HS-27A (cell line): Measurements from ENCODE around the gene COMMD8.
"Not testable (repeated sequence)": the region's sequence is repeated elsewhere in the genome, so short reads cannot be mapped to it uniquely, and the experiment has no call there.

Experiments
- DNase-seq: peaks from one replicate; pipeline ENCODE4 v3.0.0-alpha.2; 2012; ENCODE audit warnings: low read depth, missing footprints

Gene COMMD8

DNA sequence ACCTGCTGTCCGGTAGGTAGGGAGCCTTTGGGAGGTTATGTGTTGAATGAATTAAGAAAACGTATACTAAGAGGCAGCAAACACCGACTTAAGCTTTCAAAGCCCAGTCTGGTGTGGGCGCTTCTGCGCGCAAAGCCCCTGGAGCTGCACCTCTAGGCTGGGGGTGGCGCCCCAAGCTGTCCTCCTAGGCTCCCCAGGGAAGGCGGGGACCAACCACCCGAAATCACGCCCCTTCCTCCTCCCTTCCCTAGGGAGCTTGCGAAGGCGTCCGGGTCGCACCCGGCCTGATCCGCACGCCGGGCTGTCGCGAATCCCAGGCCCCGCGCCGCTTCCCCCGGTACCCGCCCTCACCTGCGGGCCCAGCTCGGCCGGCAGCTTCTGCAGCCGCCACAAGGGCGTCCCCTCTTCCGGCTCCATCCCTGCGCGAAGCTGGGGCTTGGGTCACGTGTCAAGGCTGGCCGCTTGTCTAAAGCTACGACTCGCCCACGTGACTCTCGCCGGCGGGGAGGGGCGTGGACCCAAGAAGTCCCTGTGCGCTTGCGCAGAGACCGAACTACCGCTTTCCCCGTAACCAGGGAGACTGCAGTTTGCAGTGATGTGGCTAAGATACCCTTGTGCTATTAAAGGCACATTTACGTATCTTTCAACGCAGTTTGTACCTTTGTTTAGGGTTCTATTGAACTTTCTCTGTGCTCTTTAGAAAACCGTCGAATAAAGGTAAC, at the start of gene COMMD8:
COMMD8 (minus strand) TSS at position 468 of the 722 bp plus-strand sequence; CDS start at position 417, 51 bp downstream.
- DNase-seq: peak; percentile 92

DNA sequence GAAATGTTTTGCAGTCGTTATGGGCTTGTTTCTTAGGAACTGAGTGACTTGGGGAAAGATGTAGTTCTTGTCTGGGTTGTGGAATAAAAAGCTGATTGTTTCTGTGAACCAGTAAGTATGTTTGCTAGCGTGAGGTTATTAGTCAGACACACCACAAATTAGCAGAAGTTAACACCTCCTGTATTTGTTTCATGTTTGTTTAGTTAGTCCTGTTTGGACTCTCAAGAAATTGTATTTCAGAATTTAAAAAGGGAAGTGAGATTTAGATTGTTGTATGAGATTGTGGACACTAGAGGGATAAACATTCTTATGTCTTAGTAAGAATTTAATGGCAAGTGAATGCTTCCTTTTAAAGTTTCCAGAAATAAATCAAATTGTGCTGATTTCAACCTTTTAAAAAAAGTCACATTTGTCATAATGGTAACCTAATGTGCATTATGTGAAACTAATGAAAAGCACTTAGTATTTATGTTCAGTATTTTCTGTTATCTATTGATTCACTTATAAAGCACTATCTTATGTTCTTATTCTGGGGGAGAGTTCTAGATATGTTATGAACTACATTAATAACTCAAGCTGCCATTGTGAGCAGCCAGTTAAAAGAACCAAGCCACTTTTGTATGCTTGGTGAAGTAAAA, 47.1 kb upstream of the COMMD8 start:
- DNase-seq: no peak

DNA sequence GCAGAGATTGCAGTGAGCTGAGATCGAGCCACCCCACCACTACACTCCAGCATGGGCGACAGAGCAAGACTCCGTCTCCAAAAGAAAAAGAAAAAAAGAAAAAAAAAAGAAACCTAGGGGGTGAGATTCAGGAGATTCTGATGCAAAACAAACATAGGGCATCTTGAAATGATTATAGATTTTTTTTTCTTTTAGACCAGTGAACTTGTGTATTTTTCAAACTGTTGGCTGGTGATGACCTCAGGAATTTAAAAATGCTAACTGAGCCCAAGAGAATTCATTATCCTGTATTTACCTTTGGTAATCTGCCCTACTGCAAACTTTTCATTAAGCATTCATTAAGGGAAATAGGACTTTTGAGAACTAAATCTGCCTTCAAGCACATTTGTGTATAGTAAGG, 42.2 kb upstream of the COMMD8 start:
- no peak for DNase-seq

- no peak for DNase-seq
Measured at GRCh38 chr4:47505147-47505546, 41.6 kb upstream of the COMMD8 start.

DNA sequence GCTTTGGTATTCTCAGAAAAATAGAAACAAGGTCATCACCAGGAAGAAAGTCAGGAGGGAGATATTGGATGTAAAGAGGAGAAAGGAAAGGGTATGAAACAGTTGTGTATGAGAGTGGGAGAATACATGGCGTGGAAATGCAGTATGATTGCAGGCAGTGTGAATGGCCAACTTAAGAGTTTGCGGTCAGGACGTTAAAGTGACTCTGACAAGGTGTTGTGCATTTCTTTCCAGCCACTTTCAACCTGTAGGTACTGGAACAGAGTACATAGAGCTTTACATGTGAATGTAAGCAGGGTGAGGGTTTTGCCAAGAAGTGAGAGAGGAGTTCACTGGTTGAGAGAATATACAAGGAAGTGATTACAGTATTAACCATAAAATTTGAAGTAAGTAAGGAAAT, 37.3 kb upstream of the COMMD8 start:
- no peak for DNase-seq

- no peak for DNase-seq
Measured at GRCh38 chr4:47499700-47500099, 36.2 kb upstream of the COMMD8 start.

- no peak for DNase-seq
Measured at GRCh38 chr4:47498899-47499298, 35.4 kb upstream of the COMMD8 start.

DNA sequence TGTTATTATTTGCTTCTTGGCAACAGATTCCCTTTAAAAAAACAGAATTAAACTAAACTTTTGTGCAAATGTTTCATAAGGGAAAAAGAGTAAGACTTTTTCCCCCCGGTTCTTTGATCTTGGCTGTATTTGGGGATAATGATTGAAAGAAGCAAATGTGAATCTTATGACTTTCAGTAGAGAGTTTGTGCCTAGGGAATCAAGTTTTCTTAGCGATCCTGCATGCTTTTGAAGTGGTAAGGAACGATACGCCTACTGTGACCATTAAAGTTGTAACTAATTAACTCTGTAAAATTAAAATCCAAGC, 30.6 kb upstream of the COMMD8 start:
- no peak for DNase-seq

- DNase-seq: no peak
Measured at GRCh38 chr4:47493238-47494123, 30.0 kb upstream of the COMMD8 start.

DNA sequence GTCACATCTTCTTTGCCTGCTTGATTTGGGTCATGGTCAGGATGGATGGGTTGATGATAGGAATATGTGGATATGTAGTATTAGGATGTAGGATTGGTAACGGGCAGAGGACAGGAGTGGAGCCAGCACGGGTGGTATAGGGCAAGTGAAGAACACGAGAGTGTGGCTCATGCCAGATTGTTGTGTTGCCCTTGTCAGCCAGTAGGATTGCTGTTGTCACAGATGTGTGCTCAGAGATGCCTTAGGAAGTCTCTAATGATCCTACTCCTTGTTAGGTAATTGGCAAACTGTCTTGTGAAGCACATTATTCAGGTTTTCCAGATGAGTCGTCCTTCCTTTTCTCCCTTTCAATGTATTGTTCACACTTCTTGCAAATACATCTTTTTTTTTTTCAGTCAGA, 27.0 kb upstream of the COMMD8 start:
- DNase-seq: no peak

GRCh38 chr4:47488706-47489105, 25.2 kb upstream of the COMMD8 start:
- no peak for DNase-seq

DNA sequence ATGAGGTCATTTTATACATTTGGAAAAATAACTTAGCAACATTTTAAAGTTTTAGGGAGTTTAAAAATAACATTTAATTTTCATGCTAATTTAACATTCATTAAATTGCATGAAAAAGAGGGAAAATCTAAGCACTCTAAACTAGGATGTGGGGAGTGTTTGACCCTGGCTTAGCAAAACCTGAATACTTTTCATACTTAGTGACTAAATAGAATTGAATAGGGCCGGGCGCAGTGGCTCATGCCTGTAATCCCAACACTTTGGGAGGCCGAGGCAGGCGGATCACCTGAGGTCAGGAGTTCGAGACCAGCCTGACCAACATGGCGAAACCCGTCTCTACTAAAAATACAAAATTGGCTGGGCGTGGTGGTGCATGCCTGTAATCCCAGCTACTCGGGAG, 23.2 kb upstream of the COMMD8 start:
- DNase-seq: not testable (repeated sequence)

- no peak for DNase-seq
Measured at GRCh38 chr4:47486231-47486673, 22.8 kb upstream of the COMMD8 start.

GRCh38 chr4:47485768-47486167, 22.3 kb upstream of the COMMD8 start:
- no peak for DNase-seq

DNA sequence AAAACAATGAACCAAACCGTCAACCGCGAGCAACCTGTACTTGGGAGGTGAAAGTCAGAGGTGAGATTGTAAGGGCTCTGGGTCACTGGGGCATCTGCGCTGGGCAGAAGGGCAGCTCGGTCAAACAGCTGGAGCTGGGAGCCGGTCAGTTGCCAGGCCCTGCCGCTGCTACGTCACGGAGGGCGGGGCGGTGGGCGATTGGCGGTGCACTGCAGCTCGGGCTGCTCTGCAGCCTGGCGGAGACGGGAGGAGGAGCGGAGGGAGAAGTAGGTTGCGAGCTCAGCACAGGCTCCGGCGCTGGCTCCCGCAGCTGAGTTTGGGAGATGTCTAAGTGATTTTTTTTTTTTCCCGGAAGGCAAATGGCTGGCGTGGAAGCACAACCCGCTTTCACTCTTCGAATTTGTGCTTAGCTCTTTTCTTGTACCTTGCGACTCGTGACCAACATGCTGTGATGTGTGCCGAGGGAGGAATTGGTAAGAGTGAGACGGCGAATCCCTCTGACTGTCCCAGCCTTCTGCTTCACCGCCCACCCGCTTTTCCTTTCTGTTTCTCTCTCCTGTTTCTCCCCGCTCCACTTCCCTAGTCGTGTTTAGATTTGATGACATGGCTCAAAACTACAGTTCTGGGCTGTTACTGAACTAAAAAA, 21.7 kb upstream of the COMMD8 start, which contains the start of gene ATP10D:
ATP10D (plus strand) TSS at position 229 of the 646 bp plus-strand sequence. CDS start 27,266 bp downstream, outside the sequence.
- peak; percentile 74 for DNase-seq

GRCh38 chr4:47484168-47484567, 20.7 kb upstream of the COMMD8 start:
- no peak for DNase-seq

DNA sequence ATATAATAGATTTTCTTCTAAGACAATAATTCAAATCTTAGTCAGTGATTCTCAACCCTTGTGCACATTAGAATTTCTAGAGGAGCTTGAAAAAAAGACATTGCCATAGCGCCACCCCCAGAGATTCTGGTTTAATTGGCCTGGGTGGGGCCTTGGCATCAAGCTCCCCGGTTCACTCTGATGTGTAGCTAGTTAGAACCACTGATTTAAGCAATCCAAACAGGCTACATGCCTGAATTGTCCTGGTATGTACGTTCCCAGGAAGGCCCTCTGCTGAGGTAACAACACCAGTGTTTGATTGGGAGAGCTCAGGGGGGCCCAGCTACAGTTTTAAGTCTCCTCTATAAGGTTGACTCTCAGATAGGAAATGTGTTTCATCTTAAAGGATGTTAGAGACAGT, 20.2 kb upstream of the COMMD8 start:
- DNase-seq: no peak

DNA sequence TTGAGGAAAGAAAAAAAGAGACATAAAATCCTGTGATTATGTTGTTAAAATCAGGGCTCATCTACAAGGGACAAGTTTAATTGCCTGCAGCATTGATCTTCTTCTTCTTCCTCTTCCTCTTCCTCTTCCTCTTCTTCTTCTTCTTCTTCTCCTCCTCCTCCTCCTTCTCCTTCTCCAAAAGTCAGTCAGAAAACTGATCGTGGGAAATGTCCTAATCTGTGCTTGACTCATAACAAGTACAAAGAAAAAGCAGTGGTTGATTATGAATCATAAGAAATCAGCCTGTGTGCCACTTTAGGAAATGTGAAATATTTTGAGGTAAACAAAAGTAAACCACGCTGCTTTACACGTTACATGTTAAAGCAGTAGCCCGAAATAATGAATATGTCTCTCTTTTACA, 18.8 kb upstream of the COMMD8 start:
- no peak for DNase-seq

DNA sequence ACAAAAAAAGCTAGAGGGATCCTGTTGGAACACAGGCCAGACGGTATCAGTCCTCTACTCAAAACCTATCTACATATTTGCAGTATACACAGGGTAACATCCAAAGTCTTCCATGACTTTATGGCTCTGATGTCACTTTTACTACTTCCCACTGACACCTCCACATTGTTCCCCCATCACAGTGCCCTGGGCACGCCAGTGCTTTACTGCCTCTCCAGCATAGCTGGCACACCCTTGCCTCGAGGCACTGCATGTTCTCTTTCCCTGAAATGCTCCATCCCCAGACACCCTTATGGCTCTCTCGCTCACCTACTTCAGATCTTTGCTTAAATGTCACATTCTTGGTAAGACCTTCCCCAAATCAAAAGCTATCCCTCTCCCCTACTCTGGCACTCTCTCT, 15.3 kb upstream of the COMMD8 start:
- no peak for DNase-seq

GRCh38 chr4:47475411-47475810, 11.9 kb upstream of the COMMD8 start:
- no peak for DNase-seq

GRCh38 chr4:47474799-47475198, 11.3 kb upstream of the COMMD8 start:
- no peak for DNase-seq

DNA sequence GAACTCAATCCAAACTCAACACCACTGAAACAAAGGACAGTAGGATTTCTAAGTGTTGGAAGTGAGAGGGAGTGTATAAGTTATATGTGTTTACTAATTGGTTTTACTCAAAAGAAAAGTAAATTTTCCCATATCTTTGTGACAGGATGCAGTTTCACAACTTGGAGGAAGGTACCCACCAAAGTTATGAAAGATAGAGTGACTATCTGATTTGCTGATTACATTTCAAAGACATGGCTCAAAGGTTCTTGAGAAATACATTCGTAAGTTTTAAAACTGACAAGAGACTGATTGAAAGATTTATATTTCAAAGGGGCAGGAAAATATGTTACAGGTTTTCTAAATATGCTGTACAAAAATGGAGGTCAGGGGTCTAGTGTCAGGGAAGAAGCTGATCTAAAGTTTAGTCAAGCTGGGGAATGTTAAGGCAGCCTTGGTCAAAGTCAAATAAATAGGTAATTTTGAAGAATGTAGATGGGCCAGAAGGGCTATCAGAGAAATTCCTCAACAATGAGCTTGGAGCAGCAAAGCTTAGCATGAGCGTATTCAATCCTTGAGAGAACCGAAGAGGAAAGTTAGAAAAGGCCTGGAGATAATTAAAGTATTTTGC, 9.7 kb upstream of the COMMD8 start:
- DNase-seq: no peak
